Activated effector memory CD4-positive, alpha-beta T cell treated with anti-CD3 and anti-CD28 coated beads, Interleukin-2, amount 50 U/mL, for 16 hours (primary cell): Measurements from ENCODE around the gene CD48.

ENCODE experiments used
- DNase-seq: peaks from one replicate; pipeline ENCODE4 v3.0.0-alpha.2; 2020

CD48 gene

DNA sequence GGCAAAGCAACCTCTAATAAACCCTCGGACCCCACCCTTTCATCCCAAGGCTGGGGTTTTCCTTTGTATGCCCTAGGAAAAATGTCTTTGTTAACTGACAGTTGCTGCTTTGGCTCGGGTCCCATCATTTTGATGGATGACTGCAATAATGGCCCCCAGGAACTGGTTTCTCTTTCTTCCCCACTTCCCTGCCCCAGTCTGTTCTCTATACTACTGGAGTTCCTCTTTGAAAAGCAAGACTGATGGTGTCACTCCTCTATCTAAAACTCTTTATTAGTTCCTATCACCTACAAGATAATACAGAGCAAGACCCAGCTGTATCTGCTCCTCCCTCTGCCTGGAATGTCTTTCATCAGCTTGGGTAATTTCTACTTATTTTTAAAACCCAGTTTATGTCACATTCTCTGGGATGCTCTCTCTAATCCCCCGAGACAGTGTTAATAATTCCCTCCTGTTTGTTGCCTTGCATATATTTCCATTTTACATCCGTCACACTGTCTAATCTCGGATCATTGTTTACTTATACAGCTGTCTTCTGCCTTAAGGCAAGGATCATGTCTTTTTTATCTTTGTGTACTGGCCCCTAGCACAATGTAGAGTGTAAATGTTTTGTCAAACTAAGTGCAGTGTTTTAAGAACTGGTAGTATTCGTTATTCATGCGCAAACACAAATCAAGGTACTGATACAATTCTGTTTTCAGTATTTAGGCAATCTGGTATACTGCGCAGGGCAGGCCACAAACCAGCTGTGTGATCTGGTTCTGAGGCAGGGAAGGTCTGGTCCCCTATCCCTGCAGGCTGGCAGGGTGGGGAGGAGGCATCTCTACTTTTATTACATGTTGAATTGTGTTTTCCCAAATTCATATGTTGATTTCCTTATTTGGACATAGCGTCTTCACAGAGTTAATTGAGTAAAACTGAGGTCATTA lies 80.8 kb downstream of the CD48 start:
- no peak for DNase-seq

DNA sequence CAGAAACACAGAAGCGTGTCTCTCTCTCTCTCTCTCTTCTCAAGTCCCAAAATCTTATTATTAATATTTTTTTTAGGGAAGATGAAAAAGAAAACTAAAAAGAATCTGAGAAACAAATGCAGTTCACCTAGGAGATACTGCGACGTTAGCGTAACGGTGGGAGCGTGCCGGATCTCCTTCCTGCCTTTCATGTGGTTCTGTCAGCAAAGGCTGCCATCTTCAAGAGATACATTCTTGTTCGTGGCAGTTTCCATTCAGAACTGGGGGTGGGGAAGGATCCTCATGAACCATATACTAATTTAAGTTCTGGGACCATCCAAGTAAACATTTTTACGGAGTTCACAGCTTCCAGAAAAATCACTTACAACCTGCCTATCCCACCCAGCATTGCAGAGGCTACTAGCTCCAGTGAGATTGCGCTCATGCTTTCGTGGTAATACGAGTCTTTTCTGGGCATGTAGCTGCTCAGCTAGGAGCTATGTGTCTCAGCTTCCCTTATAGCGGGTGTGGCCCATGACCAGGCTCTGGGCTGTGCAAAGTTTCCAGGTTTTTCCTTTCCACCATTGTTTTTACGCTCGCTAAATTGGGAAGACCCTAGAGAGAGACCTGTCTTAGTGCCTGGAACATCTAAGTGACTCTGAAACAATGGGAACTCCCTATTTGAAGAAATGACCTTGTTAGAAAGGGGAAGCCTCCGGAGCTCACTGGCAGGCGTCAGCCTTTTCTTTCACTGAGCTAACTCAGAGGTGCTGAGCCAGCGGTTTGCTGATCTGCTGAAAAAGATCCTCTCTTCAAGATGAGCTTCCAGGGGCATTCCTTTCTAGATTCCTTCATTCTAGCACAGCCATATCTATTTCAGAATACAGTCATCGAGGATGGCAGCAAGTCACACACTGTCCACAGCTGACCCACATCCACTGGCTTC lies 82.1 kb downstream of the CD48 start:
- peak; percentile 89 for DNase-seq

DNA sequence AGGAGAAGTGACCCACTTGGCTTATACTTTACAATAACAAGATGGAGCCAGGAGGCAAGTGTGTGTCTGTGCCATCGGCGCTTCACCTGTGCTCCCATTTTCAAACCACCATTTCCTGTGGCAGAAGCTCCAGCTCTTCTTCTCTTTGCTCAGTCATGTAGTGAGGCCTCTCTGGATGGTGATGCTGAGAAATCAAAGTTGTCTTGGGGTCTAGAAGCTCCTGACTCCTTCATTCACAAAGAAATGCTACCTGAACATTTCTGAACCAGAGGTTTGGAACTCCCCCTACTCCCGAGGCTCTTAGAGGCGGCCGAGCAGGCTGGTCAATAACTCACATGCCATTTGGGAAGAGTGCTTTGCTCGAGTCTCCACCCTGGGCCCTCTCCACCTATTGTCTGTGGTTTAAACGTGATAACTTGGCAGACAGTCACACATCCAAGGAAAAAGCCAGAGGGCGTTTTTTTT lies 82.8 kb downstream of the CD48 start:
- DNase-seq = no peak
